Right lobe of liver (tissue), 4 donors: ENCODE data around the gene ABHD2.

ENCODE experiments used
- POLR2A ChIP-seq: fragments of 450-650 bp; IDR thresholded peaks from one replicate; pipeline ENCODE4 v1.6.1; 2017; ENCODE audit warnings: antibody characterized with exemption, mild to moderate bottlenecking
- TF ChIP-seq, protein P1 (sequence below), 4 donors: fragments of 200-600 bp in 3 of 4; fragments of 450-650 bp in 1 of 4; IDR thresholded peaks; one replicate each; pipeline versions ENCODE4 v1.5.1 to v1.8.0; 2016 to 2022; ENCODE audit warnings: antibody characterized with exemption in 4 of 4, mild to moderate bottlenecking in 2 of 4
- donor health status: DM: no; HTN: no; CAD: no.
- donor health status: DM: no; HTN: no; CAD: no.
- donor health status: DM: no; HTN: yes; CAD: no.

GRCh38 chr15:89194608-89195007 lies 106.4 kb downstream of the ABHD2 start:
- TF ChIP-seq, protein P1, sequence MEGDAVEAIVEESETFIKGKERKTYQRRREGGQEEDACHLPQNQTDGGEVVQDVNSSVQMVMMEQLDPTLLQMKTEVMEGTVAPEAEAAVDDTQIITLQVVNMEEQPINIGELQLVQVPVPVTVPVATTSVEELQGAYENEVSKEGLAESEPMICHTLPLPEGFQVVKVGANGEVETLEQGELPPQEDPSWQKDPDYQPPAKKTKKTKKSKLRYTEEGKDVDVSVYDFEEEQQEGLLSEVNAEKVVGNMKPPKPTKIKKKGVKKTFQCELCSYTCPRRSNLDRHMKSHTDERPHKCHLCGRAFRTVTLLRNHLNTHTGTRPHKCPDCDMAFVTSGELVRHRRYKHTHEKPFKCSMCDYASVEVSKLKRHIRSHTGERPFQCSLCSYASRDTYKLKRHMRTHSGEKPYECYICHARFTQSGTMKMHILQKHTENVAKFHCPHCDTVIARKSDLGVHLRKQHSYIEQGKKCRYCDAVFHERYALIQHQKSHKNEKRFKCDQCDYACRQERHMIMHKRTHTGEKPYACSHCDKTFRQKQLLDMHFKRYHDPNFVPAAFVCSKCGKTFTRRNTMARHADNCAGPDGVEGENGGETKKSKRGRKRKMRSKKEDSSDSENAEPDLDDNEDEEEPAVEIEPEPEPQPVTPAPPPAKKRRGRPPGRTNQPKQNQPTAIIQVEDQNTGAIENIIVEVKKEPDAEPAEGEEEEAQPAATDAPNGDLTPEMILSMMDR (IDR thresholded peaks at IDR 0.05), result no peak
- no peak for TF ChIP-seq POLR2A
